ENCODE data around the gene DENND1A.

DNA sequence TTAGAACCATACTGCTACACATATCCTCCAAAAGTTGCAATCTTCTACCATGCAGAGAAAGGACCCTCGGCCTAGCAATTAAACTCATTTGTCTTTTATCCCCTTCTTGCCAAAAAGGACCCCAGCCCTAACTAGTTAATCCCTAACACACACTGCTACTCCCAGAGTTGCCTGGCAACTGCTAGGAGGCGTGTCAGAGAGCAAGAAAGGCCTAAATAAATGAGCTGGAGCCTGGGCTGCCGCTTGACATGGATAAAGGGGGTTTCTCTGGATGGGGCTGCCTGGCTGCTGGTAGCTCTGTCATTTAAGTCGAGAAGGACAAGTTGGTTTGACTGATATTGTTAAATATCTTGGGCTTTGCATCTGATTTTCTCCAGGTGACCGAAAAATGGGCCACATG is 379.1 kb downstream of the DENND1A start:
- TF ChIP-seq GATA3 (IDR thresholded peaks at IDR 0.05; ENCODE audit: low read depth, low read length) (no peak), GATA2 (IDR thresholded peaks at IDR 0.05; ENCODE audit: low read depth, low read length) (no peak)

Data from SH-SY5Y (cell line).